KMS-11 (cell line): ENCODE results near the gene DYNLT2B.
A peak's percentile ranks its signal among the peaks of the same experiment; 100 is the strongest.

Source experiments
- H2AFZ ChIP-seq: fragments of 200-600 bp; sonication (generic); 2 replicates; pipeline ENCODE4 v1.6.1; 2016; ENCODE audit warnings: antibody characterized with exemption, mixed run types, low read depth
- H3K27ac ChIP-seq: fragments of 200-600 bp; sonication (generic); 2 replicates; pipeline ENCODE4 v1.6.1; 2016; ENCODE audit warnings: mild to moderate bottlenecking, mixed run types
- H3K27me3 ChIP-seq: fragments of 200-600 bp; sonication (generic); 2 replicates; pipeline ENCODE4 v1.6.1; 2017; ENCODE audit warnings: mild to moderate bottlenecking, low read depth, mixed run types, moderate library complexity; ENCODE audit not compliant: insufficient read depth
- H3K36me3 ChIP-seq: fragments of 200-600 bp; sonication (generic); 2 replicates; pipeline ENCODE4 v1.6.1; 2017; ENCODE audit warnings: mild to moderate bottlenecking, mixed run types; ENCODE audit not compliant: insufficient read depth
- H3K4me1 ChIP-seq: fragments of 200-600 bp; sonication (generic); 2 replicates; pipeline ENCODE4 v1.6.1; 2016; ENCODE audit warnings: mild to moderate bottlenecking, low read depth, mixed run types; ENCODE audit not compliant: poor library complexity, severe bottlenecking
- H3K4me2 ChIP-seq: fragments of 200-600 bp; sonication (generic); 2 replicates; pipeline ENCODE4 v1.7.0; 2016; ENCODE audit warnings: mild to moderate bottlenecking, mixed run types
- H3K4me3 ChIP-seq: fragments of 200-600 bp; sonication (generic); IDR thresholded peaks from 2 replicates; pipeline ENCODE4 v1.6.1; 2017; ENCODE audit warnings: low read depth, low read length, mixed read lengths; ENCODE audit not compliant: insufficient read depth
- H3K79me2 ChIP-seq: fragments of 200-600 bp; sonication (generic); 2 replicates; pipeline ENCODE4 v1.6.1; 2016; ENCODE audit warnings: low read depth, mixed run types; ENCODE audit not compliant: insufficient read depth
- H3K9ac ChIP-seq: fragments of 200-600 bp; sonication (generic); 2 replicates; pipeline ENCODE4 v1.6.1; 2016; ENCODE audit warnings: mild to moderate bottlenecking, mixed run types
- H4K20me1 ChIP-seq: fragments of 200-600 bp; sonication (generic); 2 replicates; pipeline ENCODE4 v1.6.1; 2016; ENCODE audit warnings: mild to moderate bottlenecking, mixed run types; ENCODE audit not compliant: insufficient read depth
- CTCF ChIP-seq: fragments of 200-600 bp; sonication (generic); conservative IDR thresholded peaks from 2 replicates; pipeline ENCODE4 v1.6.1; 2017; ENCODE audit warnings: low read depth, mild to moderate bottlenecking, antibody characterized with exemption, low read length, moderate library complexity, mixed read lengths

Gene DYNLT2B

DNA sequence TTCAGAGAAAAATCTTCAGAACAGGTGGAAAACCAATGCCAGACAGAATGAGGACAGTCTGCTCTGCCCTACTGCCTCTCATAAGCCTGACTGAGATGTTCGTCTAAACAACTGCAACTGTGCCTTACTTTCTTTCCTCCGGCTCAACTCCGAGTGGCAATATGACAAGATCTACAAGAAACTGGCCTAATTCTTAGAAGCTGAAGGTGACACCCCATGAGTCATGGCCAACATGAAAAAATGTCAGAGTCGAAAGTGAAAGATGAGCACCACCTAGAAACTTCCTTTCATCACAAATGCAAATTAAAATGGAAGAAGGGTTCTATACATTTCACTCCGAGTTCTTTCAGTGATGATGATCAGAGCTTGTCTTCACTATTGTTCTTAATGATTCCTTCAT is 43.5 kb downstream of the DYNLT2B start:
- Histone ChIP-seq H3K79me2 (peaks cover 75% of the 10 kb centered on the region), H3K36me3 (no peaks in the 10 kb centered on the region), H3K4me1 (peaks cover 70% of the 10 kb centered on the region), H2AFZ (peak overlapping the region; percentile 42), H3K4me2 (peak overlapping the region; percentile 94), H3K27me3 (no peaks in the 10 kb centered on the region), H4K20me1 (no peaks in the 10 kb centered on the region), H3K4me3 (peak overlapping the region; percentile 66), H3K9ac (peak overlapping the region; percentile 67; the same call in 1 of the 2 replicates), H3K27ac (peak overlapping the region; percentile 90)
- no peak for TF ChIP-seq CTCF

- Histone ChIP-seq H3K4me3 (no peak overlapping the region), H3K9ac (peak overlapping the region; percentile 67; the same call in 1 of the 2 replicates), H3K27ac (peak overlapping the region; percentile 90), H3K36me3 (no peaks in the 10 kb centered on the region), H2AFZ (no peak overlapping the region), H3K27me3 (no peaks in the 10 kb centered on the region), H3K79me2 (peaks cover 67% of the 10 kb centered on the region), H3K4me2 (peak overlapping the region; percentile 94), H3K4me1 (peaks cover 70% of the 10 kb centered on the region), H4K20me1 (no peaks in the 10 kb centered on the region)
- no peak for TF ChIP-seq CTCF
Observed at GRCh38 chr3:196273655-196274054, 44.4 kb downstream of the DYNLT2B start.

GRCh38 chr3:196272826-196273225 is 45.2 kb downstream of the DYNLT2B start:
- H3K4me1 ChIP-seq: peaks cover 73% of the 10 kb centered on the region
- H3K4me2 ChIP-seq: no peak overlapping the region; the same call in 1 of the 2 replicates
- no peak overlapping the region for H3K27ac ChIP-seq
- H3K79me2 ChIP-seq: peaks cover 59% of the 10 kb centered on the region
- H4K20me1 ChIP-seq: no peaks in the 10 kb centered on the region
- H2AFZ ChIP-seq: no peak overlapping the region
- no peak overlapping the region for H3K9ac ChIP-seq
- TF ChIP-seq CTCF: no peak
- H3K36me3 ChIP-seq: no peaks in the 10 kb centered on the region
- H3K4me3 ChIP-seq: no peak overlapping the region
- no peaks in the 10 kb centered on the region for H3K27me3 ChIP-seq

DNA sequence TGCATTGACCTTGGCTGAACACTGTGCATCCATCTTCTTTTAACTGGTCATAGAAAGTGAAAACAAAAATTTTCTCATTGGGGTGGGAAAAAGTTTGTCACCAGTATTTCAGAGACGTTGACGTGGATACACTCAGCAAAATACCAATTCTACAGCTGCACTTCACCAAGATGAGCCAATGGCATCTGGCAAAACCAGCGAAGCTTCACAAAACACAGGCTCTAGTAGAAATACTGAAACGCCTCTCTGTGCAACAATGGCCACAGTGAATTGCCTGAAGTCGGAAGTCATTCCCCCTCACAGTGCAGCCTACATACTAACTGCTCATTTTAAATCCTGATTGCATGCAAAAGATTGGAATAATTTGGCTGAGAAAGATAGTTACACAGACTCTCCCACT is 47.5 kb downstream of the DYNLT2B start:
- H3K4me1 ChIP-seq: peaks cover 69% of the 10 kb centered on the region
- H4K20me1 ChIP-seq: no peaks in the 10 kb centered on the region
- H3K4me2 ChIP-seq: no peak overlapping the region
- peaks cover 36% of the 10 kb centered on the region for H3K79me2 ChIP-seq
- H3K36me3 ChIP-seq: no peaks in the 10 kb centered on the region
- H3K27ac ChIP-seq: no peak overlapping the region
- no peaks in the 10 kb centered on the region for H3K27me3 ChIP-seq
- H3K4me3 ChIP-seq: no peak overlapping the region
- no peak overlapping the region for H3K9ac ChIP-seq
- H2AFZ ChIP-seq: no peak overlapping the region
- TF ChIP-seq CTCF: no peak
